ENCODE data around the gene ADAM15.

The ADAM15 gene

GRCh38 chr1:155022927-155023236 lies 28.2 kb upstream of the ADAM15 start:
- Histone ChIP-seq H3K9me3 (ENCODE audit: insufficient read depth, low read depth, low read length) (no peaks in the 10 kb centered on the region), H3K4me1 (ENCODE audit: insufficient read depth, low read length) (peaks cover 2% of the 10 kb centered on the region; the same call in 1 of the 2 replicates), H3K27ac (ENCODE audit: low read length) (no peak overlapping the region), H3K36me3 (ENCODE audit: insufficient read depth, low read depth, low read length) (no peaks in the 10 kb centered on the region), H3K4me3 (ENCODE audit: low read length) (no peak overlapping the region), H3K27me3 (ENCODE audit: insufficient read depth, low read length) (no peaks in the 10 kb centered on the region), H3K9ac (ENCODE audit: low read depth, low read length) (no peak overlapping the region)

GRCh38 chr1:155023627-155024026 lies 27.5 kb upstream of the ADAM15 start:
- Histone ChIP-seq H3K4me1 (ENCODE audit: insufficient read depth, low read length) (no peaks in the 10 kb centered on the region), H3K9me3 (ENCODE audit: insufficient read depth, low read depth, low read length) (no peaks in the 10 kb centered on the region), H3K9ac (ENCODE audit: low read depth, low read length) (no peak overlapping the region), H3K27me3 (ENCODE audit: insufficient read depth, low read length) (no peaks in the 10 kb centered on the region), H3K4me3 (ENCODE audit: low read length) (no peak overlapping the region), H3K36me3 (ENCODE audit: insufficient read depth, low read depth, low read length) (no peaks in the 10 kb centered on the region), H3K27ac (ENCODE audit: low read length) (no peak overlapping the region)

DNA sequence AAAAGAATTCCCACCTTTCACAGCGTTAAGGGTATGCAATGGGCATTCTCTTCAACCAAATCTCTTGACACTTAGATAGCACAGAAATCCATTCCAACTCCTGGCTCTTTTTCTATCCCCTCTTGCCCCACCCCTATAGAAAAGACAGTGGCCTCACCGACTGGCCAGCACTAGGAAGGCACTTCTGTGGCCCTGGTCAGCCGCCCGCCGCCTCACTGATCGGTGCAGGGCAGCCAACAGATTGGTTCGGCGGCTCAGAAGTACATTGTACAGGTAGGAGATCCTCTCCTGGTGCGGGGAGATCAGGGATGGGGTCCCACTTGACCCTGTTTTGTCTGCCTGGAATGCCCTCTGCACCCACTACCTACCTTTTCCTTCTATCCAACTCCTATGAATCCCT lies 26.8 kb upstream of the ADAM15 start:
- H3K36me3 ChIP-seq (ENCODE audit: insufficient read depth, low read depth, low read length), result no peaks in the 10 kb centered on the region
- H3K4me1 ChIP-seq (ENCODE audit: insufficient read depth, low read length), result no peaks in the 10 kb centered on the region
- H3K27ac ChIP-seq (ENCODE audit: low read length), result no peak overlapping the region

DNA sequence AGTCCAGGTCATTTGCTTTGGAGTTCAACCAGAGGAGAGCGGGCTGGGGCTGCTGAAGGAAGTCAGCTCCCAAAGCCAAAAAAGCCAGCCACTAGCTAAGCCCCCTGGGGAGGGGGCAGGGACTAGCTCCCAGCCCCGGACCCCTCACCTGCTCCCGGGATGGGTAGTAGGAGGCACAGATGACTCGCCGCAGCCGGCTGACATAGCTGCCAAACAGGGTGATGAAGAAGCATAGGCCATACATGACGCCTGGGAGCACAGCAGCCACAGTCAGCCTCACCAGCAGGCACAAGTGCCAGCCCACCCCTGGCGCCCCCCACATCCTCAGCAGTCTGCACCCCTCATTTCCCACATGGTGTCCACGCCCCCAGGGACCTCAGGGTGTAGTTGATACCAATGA lies 25.0 kb upstream of the ADAM15 start:
- Histone ChIP-seq H3K9ac (ENCODE audit: low read depth, low read length) (no peak overlapping the region), H3K4me1 (ENCODE audit: insufficient read depth, low read length) (no peaks in the 10 kb centered on the region), H3K36me3 (ENCODE audit: insufficient read depth, low read depth, low read length) (no peaks in the 10 kb centered on the region), H3K27ac (ENCODE audit: low read length) (no peak overlapping the region), H3K4me3 (ENCODE audit: low read length) (no peak overlapping the region), H3K9me3 (ENCODE audit: insufficient read depth, low read depth, low read length) (no peaks in the 10 kb centered on the region), H3K27me3 (ENCODE audit: insufficient read depth, low read length) (no peaks in the 10 kb centered on the region)

More for the DNA sequence above, 26.8 kb upstream of the ADAM15 start:
- no peak overlapping the region for H3K9ac ChIP-seq (ENCODE audit: low read depth, low read length)
- no peak overlapping the region for H3K4me3 ChIP-seq (ENCODE audit: low read length)
- H3K9me3 ChIP-seq (ENCODE audit: insufficient read depth, low read depth, low read length), result no peaks in the 10 kb centered on the region
- no peaks in the 10 kb centered on the region for H3K27me3 ChIP-seq (ENCODE audit: insufficient read depth, low read length)

DNA sequence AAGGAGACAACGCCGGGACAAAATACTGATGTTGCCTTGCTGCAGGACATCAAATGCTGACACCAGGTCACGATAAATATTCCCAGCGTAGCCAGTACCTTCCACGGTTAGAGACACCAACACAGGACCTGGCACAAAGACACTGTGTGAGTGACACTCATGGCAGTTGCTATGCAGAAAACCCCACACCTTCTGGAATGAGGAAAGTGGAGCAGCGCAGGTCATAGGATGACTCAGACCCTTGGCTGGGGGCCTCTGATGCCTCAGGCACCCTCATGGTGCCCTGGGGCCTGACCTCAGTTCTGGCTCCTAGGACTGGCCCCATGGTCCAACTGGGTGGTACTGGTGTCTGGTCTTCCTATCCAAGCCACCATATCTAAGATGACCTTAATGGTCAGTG lies 24.5 kb upstream of the ADAM15 start:
- Histone ChIP-seq H3K9me3 (ENCODE audit: insufficient read depth, low read depth, low read length) (no peaks in the 10 kb centered on the region), H3K4me1 (ENCODE audit: insufficient read depth, low read length) (no peaks in the 10 kb centered on the region), H3K36me3 (ENCODE audit: insufficient read depth, low read depth, low read length) (no peaks in the 10 kb centered on the region), H3K27ac (ENCODE audit: low read length) (no peak overlapping the region), H3K4me3 (ENCODE audit: low read length) (no peak overlapping the region), H3K9ac (ENCODE audit: low read depth, low read length) (no peak overlapping the region), H3K27me3 (ENCODE audit: insufficient read depth, low read length) (no peaks in the 10 kb centered on the region)

DNA sequence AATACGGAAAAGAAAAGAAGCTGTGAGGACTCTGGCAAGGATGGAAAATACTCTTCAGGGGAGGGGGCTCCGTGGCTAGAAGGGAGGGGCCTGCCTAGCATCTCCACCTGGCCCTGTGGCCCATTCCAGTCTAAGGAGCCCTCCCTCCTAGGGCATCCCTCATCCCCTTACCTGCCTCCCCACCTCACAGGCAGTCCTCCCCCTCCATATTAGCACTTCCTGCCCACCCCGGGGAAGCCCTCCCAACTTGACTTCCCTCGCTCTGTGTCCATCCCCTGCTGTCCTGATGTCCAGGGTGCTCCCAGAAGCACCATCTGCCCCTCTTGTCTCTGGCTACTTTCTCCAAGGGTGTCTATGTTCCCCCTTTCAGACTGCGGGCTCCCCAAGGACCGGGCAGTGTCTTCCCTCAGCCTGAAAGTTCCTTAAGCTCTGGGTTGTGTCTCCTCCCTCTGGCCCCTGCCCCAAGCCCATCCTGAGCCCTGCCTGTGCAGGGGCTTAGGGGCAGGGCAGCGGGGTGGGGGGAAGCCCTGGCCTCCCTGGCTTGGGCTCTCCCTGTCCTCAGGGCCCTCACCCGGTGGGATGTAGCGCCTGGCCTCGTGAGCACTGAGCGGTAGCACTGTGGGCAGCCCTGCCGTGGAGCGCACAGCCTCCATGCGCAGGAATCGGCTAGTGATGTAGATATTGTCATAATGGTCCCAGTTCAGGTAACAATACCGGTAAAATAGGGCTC lies 21.4 kb upstream of the ADAM15 start:
- Histone ChIP-seq H3K36me3 (ENCODE audit: insufficient read depth, low read depth, low read length) (no peaks in the 10 kb centered on the region), H3K9me3 (ENCODE audit: insufficient read depth, low read depth, low read length) (no peaks in the 10 kb centered on the region), H3K4me3 (ENCODE audit: low read length) (no peak overlapping the region), H3K27me3 (ENCODE audit: insufficient read depth, low read length) (no peaks in the 10 kb centered on the region; the same call in 1 of the 2 replicates), H3K4me1 (ENCODE audit: insufficient read depth, low read length) (no peaks in the 10 kb centered on the region), H3K9ac (ENCODE audit: low read depth, low read length) (no peak overlapping the region), H3K27ac (ENCODE audit: low read length) (no peak overlapping the region)

DNA sequence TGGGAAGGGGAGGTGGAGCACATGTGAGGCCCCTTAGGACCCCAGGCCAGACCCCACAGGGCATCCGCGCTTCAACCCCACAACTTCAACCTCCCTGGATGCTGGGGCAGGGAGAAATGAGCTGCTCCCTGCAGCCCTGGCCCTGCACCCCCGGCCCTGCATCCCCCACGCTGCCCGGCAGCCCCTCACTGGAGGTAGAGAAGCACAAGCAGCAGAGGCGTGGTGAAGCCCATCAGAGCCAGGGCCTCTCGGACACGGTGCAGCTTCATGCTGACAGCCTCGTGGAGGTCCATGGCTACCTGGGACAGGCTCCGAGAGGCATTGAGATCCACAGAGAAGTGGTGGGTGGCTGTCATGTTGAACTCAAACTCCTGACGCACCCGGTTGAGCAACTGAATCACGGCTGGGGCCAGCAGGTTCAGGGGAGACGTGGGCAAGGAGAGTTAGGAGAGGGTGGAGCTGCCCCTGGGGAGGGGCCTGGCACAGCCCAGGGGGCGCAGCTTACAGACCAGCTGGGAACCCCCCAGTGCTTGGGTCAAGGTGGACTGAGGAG lies 20.8 kb upstream of the ADAM15 start:
- Histone ChIP-seq H3K4me1 (ENCODE audit: insufficient read depth, low read length) (no peaks in the 10 kb centered on the region), H3K9ac (ENCODE audit: low read depth, low read length) (no peak overlapping the region), H3K36me3 (ENCODE audit: insufficient read depth, low read depth, low read length) (no peaks in the 10 kb centered on the region), H3K4me3 (ENCODE audit: low read length) (no peak overlapping the region), H3K9me3 (ENCODE audit: insufficient read depth, low read depth, low read length) (no peaks in the 10 kb centered on the region), H3K27me3 (ENCODE audit: insufficient read depth, low read length) (no peaks in the 10 kb centered on the region; the same call in 1 of the 2 replicates), H3K27ac (ENCODE audit: low read length) (no peak overlapping the region)

DNA sequence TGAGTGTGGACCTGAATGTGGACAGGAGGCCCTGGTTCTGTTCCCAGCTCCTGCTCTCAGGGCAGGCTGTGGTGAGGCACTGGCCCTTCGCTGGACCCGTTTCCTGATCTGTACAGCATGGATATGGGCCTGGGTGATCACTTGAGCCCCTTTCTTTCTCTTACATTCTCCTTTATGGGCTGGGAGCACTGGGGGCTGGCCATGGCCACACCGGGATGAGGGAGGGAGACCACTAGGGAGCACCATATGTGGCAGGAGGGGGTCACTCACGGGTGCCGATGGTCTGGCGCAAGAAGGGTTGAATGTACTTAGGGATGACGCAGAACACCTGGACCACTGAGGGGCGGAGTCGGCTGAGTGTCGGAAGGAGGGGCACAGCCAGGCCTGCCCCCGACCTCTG lies 20.2 kb upstream of the ADAM15 start:
- Histone ChIP-seq H3K4me1 (ENCODE audit: insufficient read depth, low read length) (no peaks in the 10 kb centered on the region), H3K36me3 (ENCODE audit: insufficient read depth, low read depth, low read length) (no peaks in the 10 kb centered on the region), H3K27me3 (ENCODE audit: insufficient read depth, low read length) (no peaks in the 10 kb centered on the region; the same call in 1 of the 2 replicates), H3K27ac (ENCODE audit: low read length) (no peak overlapping the region), H3K9ac (ENCODE audit: low read depth, low read length) (no peak overlapping the region), H3K9me3 (ENCODE audit: insufficient read depth, low read depth, low read length) (no peaks in the 10 kb centered on the region), H3K4me3 (ENCODE audit: low read length) (no peak overlapping the region)

DNA sequence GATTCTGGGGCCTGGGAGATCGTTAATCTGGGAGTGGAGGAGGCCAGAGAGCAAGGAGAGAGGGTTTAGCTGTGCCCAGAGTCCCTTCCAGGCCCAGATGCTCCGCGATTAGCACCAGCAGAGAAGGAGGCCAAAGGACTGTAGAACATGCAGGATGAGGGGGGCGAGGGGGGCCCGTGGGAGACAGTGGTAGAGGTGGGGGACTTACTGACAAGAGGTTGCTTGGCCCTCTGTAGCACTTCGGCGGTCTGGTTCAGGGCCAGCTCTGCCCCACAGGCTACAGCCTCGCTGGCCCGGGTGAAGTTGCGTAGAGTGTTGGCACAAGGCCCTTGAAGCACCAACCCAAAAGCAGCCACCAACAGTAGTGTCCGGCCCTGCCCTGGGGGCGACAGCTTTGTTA lies 18.2 kb upstream of the ADAM15 start:
- Histone ChIP-seq H3K9ac (ENCODE audit: low read depth, low read length) (no peak overlapping the region), H3K27ac (ENCODE audit: low read length) (no peak overlapping the region), H3K4me1 (ENCODE audit: insufficient read depth, low read length) (no peaks in the 10 kb centered on the region), H3K4me3 (ENCODE audit: low read length) (no peak overlapping the region), H3K9me3 (ENCODE audit: insufficient read depth, low read depth, low read length) (no peaks in the 10 kb centered on the region), H3K27me3 (ENCODE audit: insufficient read depth, low read length) (peaks cover 2% of the 10 kb centered on the region; the same call in 1 of the 2 replicates), H3K36me3 (ENCODE audit: insufficient read depth, low read depth, low read length) (no peaks in the 10 kb centered on the region)

- Histone ChIP-seq H3K4me1 (ENCODE audit: insufficient read depth, low read length) (no peaks in the 10 kb centered on the region; the same call in 1 of the 2 replicates), H3K9ac (ENCODE audit: low read depth, low read length) (no peak within 1 kb of the TSS), H3K27ac (ENCODE audit: low read length) (no peak within 1 kb of the TSS), H3K4me3 (ENCODE audit: low read length) (no peak within 1 kb of the TSS), H3K9me3 (ENCODE audit: insufficient read depth, low read depth, low read length) (no peaks in the 10 kb centered on the region), H3K36me3 (ENCODE audit: insufficient read depth, low read depth, low read length) (no peaks in the 10 kb centered on the region), H3K27me3 (ENCODE audit: insufficient read depth, low read length) (peaks cover 8% of the 10 kb centered on the region)
Measured at GRCh38 chr1:155033524-155033923, 17.6 kb upstream of the ADAM15 start, which contains the start of the genes DCST1 and DCST2. Gene DCST1 (plus strand): TSS chr1:155033824. CDS start chr1:155034037, 213 bp downstream. Gene DCST2 (minus strand): TSS chr1:155033781. CDS start chr1:155033701, 80 bp downstream.

GRCh38 chr1:155034318-155035208 lies 16.6 kb upstream of the ADAM15 start:
- no peaks in the 10 kb centered on the region for H3K36me3 ChIP-seq (ENCODE audit: insufficient read depth, low read depth, low read length)
- H3K4me1 ChIP-seq (ENCODE audit: insufficient read depth, low read length), result no peaks in the 10 kb centered on the region; the same call in 1 of the 2 replicates
- peaks cover 13% of the 10 kb centered on the region for H3K27me3 ChIP-seq (ENCODE audit: insufficient read depth, low read length)
- no peaks in the 10 kb centered on the region for H3K9me3 ChIP-seq (ENCODE audit: insufficient read depth, low read depth, low read length)
- no peak overlapping the region for H3K9ac ChIP-seq (ENCODE audit: low read depth, low read length)
- no peak overlapping the region for H3K4me3 ChIP-seq (ENCODE audit: low read length)
- no peak overlapping the region for H3K27ac ChIP-seq (ENCODE audit: low read length)
